Hematopoietic multipotent progenitor cell treated with erythropoietin and hydrocortisone succinate and interleukin-3 and kit ligand, for 17 days (in vitro differentiated cells): ENCODE data around the gene FOXE1.

ENCODE experiments used
- DNase-seq: peaks from one replicate; pipeline ENCODE4 v3.0.0-alpha.2; 2015; ENCODE audit warnings: low spot score

FOXE1 gene

GRCh38 chr9:97848480-97849237 lies 4.4 kb upstream of the FOXE1 start:
- DNase-seq: no peak

GRCh38 chr9:97849980-97850379 lies 3.0 kb upstream of the FOXE1 start:
- DNase-seq: no peak

- DNase-seq: no peak
Measured at GRCh38 chr9:97850746-97851445, 2.1 kb upstream of the FOXE1 start.

GRCh38 chr9:97851446-97851883 lies 1.6 kb upstream of the FOXE1 start:
- DNase-seq: no peak

- no peak for DNase-seq
Measured at GRCh38 chr9:97852001-97852398, 1.0 kb upstream of the FOXE1 start.

GRCh38 chr9:97852399-97853055 lies 499 bp upstream of the FOXE1 start:
- DNase-seq: no peak

- DNase-seq: no peak
Measured at GRCh38 chr9:97853844-97854695, 1.0 kb downstream of the FOXE1 start.

- DNase-seq: no peak
Measured at GRCh38 chr9:97854696-97855485, 1.9 kb downstream of the FOXE1 start.

- no peak for DNase-seq
Measured at GRCh38 chr9:97855486-97855875, 2.5 kb downstream of the FOXE1 start.

- no peak for DNase-seq
Measured at GRCh38 chr9:97855899-97856298, 2.9 kb downstream of the FOXE1 start.

- DNase-seq: no peak
Measured at GRCh38 chr9:97856857-97857605, 4.0 kb downstream of the FOXE1 start.

GRCh38 chr9:97857606-97858392 lies 4.8 kb downstream of the FOXE1 start:
- no peak for DNase-seq

GRCh38 chr9:97858393-97858713 lies 5.3 kb downstream of the FOXE1 start:
- DNase-seq: no peak

- no peak for DNase-seq
Measured at GRCh38 chr9:97858826-97859225, 5.8 kb downstream of the FOXE1 start.

GRCh38 chr9:97859346-97859745 lies 6.3 kb downstream of the FOXE1 start:
- no peak for DNase-seq

GRCh38 chr9:97860451-97861147 lies 7.6 kb downstream of the FOXE1 start:
- DNase-seq: no peak

- DNase-seq: no peak
Measured at GRCh38 chr9:97861148-97861475, 8.1 kb downstream of the FOXE1 start.

- DNase-seq: no peak
Measured at GRCh38 chr9:97863314-97863713, 10.3 kb downstream of the FOXE1 start.

GRCh38 chr9:97864396-97864795 lies 11.4 kb downstream of the FOXE1 start:
- no peak for DNase-seq
